Cardiac muscle cell (in vitro differentiated cells and primary cell): Measurements from ENCODE around the gene XPC. TPM values are rescaled to one million over a fixed set of nuclear protein-coding genes. Genes with fewer than 3 reads are reported as not detected.

Experiments used
- DNase-seq, 2 donors: peaks; one replicate each; pipeline versions ENCODE4 v3.0.0 to v3.0.0-alpha.2; 2010 to 2017; ENCODE audit warnings: low read depth in 1 of 2, low spot score in 1 of 2
- H3K27ac ChIP-seq: fragments of 200-600 bp; sonication (generic); 2 replicates; pipeline ENCODE4 v1.5.1; 2016
- H3K27me3 ChIP-seq: fragments of 200-600 bp; sonication (generic); 2 replicates; pipeline ENCODE4 v1.6.0; 2016; ENCODE audit warnings: control low read depth
- H3K36me3 ChIP-seq: fragments of 200-600 bp; sonication (generic); 2 replicates; pipeline ENCODE4 v1.5.1; 2016; ENCODE audit warnings: control low read depth
- H3K4me1 ChIP-seq: fragments of 200-600 bp; sonication (generic); 2 replicates; pipeline ENCODE4 v1.8.1; 2017; ENCODE audit warnings: low read depth, mild to moderate bottlenecking, mixed run types
- H3K4me3 ChIP-seq: fragments of 200-600 bp; sonication (generic); 2 replicates; pipeline ENCODE4 v1.5.1; 2016; ENCODE audit warnings: mild to moderate bottlenecking
- H3K9me3 ChIP-seq: fragments of 200-600 bp; sonication (generic); 2 replicates; pipeline ENCODE4 v1.5.1; 2017; ENCODE audit warnings: low read depth, mild to moderate bottlenecking, control low read depth
- polyA plus RNA-seq: library from polyadenylated mRNA; unstranded; fragments of >200 nt; fragmentation: Nextera tagmentation; extraction: Ambion mirVana; gene quantifications from 2 replicates; pipeline ENCODE4 v1.2.1, GENCODE V29; 2016
- total RNA-seq: library from RNA; depleted of rRNA; stranded (reverse); fragments of >200 nt; gene quantifications from 2 replicates; pipeline ENCODE4 v1.2.3, GENCODE V29; 2016
- TF ChIP-seq, protein P1 (sequence below): IDR thresholded peaks from 2 replicates; pipeline ENCODE4 v1.5.1; 2012; ENCODE audit warnings: low read depth, mild to moderate bottlenecking, low read length

XPC gene
- total and polyA plus RNA-seq, 2 experiments from 2014 or later, result 26.6 to 37.7 TPM

DNA sequence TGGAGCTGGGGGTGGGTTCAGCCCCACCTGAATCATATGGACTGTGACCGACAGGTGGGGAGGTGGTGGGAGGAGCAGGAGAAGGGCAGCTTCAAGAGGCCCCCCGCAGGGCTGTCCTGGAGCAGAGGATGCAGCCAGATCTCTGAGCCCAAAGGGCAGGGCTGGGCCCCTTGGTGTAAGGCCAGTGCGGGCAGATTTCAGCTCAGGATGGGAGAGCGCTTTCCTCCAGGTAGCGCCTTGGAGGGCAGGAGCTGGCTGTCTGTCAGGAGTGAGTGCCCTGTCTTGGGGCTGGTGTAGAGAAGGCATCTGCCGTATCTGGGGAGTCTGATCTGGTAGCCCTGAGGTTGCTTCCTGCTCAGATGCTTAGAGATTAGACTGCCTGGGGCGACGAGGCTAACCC is 46.3 kb downstream of the XPC start:
- Histone ChIP-seq H3K36me3 (peaks cover 39% of the 10 kb centered on the region), H3K4me3 (no peak overlapping the region), H3K9me3 (no peaks in the 10 kb centered on the region), H3K27me3 (no peaks in the 10 kb centered on the region), H3K4me1 (peaks cover 5% of the 10 kb centered on the region), H3K27ac (no peak overlapping the region)
- no peak for DNase-seq
- TF ChIP-seq, protein P1, sequence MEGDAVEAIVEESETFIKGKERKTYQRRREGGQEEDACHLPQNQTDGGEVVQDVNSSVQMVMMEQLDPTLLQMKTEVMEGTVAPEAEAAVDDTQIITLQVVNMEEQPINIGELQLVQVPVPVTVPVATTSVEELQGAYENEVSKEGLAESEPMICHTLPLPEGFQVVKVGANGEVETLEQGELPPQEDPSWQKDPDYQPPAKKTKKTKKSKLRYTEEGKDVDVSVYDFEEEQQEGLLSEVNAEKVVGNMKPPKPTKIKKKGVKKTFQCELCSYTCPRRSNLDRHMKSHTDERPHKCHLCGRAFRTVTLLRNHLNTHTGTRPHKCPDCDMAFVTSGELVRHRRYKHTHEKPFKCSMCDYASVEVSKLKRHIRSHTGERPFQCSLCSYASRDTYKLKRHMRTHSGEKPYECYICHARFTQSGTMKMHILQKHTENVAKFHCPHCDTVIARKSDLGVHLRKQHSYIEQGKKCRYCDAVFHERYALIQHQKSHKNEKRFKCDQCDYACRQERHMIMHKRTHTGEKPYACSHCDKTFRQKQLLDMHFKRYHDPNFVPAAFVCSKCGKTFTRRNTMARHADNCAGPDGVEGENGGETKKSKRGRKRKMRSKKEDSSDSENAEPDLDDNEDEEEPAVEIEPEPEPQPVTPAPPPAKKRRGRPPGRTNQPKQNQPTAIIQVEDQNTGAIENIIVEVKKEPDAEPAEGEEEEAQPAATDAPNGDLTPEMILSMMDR, result no peak

DNA sequence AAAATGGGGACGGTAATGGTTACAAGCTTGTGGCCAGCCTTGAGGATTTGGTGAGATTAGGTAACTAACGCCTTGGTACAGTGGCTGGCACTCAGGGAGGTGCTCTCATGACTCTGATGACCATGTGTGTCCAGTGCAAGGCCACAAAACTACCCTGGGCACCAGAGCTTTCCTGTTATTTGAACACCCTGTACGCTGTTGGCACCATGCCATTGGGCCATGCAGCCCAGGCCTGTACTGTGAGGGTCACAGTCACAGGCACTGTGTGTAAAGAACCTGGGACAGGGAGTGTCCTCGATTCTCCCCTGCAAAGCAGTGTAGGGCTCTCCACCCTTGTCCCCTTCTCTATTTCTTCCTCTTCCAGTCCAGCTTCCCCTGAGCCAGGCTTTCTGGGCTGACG is 47.3 kb downstream of the XPC start:
- peaks cover 1% of the 10 kb centered on the region for H3K4me1 ChIP-seq
- H3K27me3 ChIP-seq, result no peaks in the 10 kb centered on the region
- TF ChIP-seq, protein P1, result no peak
- H3K9me3 ChIP-seq, result no peaks in the 10 kb centered on the region
- no peak for DNase-seq
- H3K27ac ChIP-seq, result no peak overlapping the region
- peaks cover 39% of the 10 kb centered on the region for H3K36me3 ChIP-seq
- no peak overlapping the region for H3K4me3 ChIP-seq

DNA sequence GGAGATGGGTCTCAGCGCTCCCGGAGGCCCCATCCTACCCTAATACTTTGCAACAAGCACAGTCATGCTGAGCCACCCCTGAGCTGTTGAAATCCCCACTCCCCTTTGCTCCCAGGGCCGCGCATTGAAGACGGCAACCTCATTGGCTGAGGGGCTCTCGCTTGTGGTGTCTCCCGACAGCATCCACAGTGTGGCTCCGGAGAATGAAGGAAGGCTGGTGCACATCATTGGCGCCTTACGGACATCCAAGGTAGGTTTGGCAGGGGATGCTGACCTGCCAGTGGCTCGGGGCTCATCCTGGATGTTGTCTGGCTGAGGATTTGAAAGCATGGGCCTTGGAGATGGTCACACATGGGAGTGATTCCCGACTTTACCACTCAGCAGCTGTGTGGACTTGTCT is 47.7 kb downstream of the XPC start:
- DNase-seq, result no peak
- TF ChIP-seq, protein P1, result no peak
- Histone ChIP-seq H3K4me3 (no peak overlapping the region), H3K27me3 (no peaks in the 10 kb centered on the region), H3K27ac (no peak overlapping the region), H3K36me3 (peaks cover 39% of the 10 kb centered on the region), H3K9me3 (no peaks in the 10 kb centered on the region), H3K4me1 (peaks cover 5% of the 10 kb centered on the region)

DNA sequence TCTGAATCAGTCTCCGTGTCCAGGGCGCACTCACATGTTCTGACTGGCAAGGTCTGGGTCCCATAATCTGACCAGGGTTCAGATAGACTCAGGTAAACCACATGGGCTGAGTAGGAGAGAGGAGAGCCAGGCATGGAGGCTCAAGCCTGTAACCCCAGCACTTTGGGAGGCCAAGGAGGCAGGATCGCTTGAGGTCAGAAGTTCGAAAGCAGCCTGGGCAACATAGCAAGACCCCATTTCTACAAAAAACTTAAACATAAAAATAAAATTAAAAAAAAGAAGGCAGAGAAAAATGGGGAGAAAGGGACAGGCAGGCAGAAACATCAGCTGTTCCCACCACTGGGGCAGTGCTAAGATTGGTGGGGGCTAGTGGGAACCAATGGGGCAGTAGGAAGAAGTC is 48.2 kb downstream of the XPC start:
- no peaks in the 10 kb centered on the region for H3K9me3 ChIP-seq
- DNase-seq, result no peak
- H3K27ac ChIP-seq, result no peak overlapping the region
- no peaks in the 10 kb centered on the region for H3K27me3 ChIP-seq
- peaks cover 6% of the 10 kb centered on the region for H3K4me1 ChIP-seq
- peaks cover 39% of the 10 kb centered on the region for H3K36me3 ChIP-seq
- no peak overlapping the region for H3K4me3 ChIP-seq
- TF ChIP-seq, protein P1, result no peak

DNA sequence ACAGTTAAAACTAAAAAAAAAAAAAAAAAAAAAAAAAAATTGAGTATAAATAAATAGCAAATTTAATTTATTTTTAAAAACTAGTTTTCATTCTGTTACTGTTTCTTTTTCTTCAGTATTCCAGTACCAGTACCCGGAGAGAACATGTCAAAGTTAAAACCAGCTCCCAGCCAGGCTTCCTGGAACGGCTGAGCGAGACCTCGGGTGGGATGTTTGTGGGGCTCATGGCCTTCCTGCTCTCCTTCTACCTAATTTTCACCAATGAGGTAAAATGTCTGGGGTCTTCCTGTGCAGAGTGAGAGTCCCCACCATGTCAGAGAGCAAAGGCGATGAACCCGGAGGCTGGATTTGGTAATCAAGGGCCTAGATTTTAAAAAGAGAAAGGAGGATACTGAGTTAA is 49.1 kb downstream of the XPC start:
- TF ChIP-seq, protein P1, result no peak
- no peak for DNase-seq
- H3K36me3 ChIP-seq, result peaks cover 36% of the 10 kb centered on the region
- no peaks in the 10 kb centered on the region for H3K9me3 ChIP-seq
- no peak overlapping the region for H3K4me3 ChIP-seq
- peaks cover 6% of the 10 kb centered on the region for H3K4me1 ChIP-seq
- no peaks in the 10 kb centered on the region for H3K27me3 ChIP-seq
- H3K27ac ChIP-seq, result no peak overlapping the region

DNA sequence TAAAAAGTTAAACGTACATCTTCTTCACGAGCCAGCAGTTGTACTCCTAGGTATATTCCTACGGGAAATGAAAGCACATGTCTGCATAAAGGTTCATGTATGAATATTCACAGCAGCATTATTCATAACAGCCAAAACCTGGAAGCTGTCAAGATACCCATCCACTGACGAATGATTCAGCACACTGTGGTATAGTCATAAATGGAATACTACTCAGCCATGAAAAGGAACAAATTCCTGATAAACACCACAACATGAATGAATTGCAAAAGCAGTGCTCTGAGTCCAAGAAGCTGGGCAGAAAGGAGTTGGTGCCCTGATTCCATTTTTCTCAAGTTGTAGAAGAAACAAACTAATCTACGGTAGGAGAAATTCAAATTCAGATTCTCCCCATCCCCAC is 49.7 kb downstream of the XPC start:
- peaks cover 33% of the 10 kb centered on the region for H3K36me3 ChIP-seq
- no peak for DNase-seq
- no peaks in the 10 kb centered on the region for H3K27me3 ChIP-seq
- TF ChIP-seq, protein P1, result no peak
- H3K9me3 ChIP-seq, result no peaks in the 10 kb centered on the region
- no peak overlapping the region for H3K27ac ChIP-seq
- H3K4me1 ChIP-seq, result peaks cover 6% of the 10 kb centered on the region
- H3K4me3 ChIP-seq, result no peak overlapping the region
